Stimulated activated CD8-positive, alpha-beta memory T cell treated with anti-CD3 and anti-CD28 coated beads, Interleukin-2, amount 100 ng/mL, for 48 hours (primary cell): Measurements from ENCODE around the gene APEH.
A peak's percentile ranks its signal among the peaks of the same experiment; 100 is the strongest.
"Not testable (repeated sequence)": the region's sequence is repeated elsewhere in the genome, so short reads cannot be mapped to it uniquely, and the experiment has no call there.

ENCODE experiments used
- DNase-seq, 2 donors: peaks; one replicate each; pipeline ENCODE4 v3.0.0-alpha.2; 2020; ENCODE audit warnings: low read depth in 2 of 2

The APEH gene

DNA sequence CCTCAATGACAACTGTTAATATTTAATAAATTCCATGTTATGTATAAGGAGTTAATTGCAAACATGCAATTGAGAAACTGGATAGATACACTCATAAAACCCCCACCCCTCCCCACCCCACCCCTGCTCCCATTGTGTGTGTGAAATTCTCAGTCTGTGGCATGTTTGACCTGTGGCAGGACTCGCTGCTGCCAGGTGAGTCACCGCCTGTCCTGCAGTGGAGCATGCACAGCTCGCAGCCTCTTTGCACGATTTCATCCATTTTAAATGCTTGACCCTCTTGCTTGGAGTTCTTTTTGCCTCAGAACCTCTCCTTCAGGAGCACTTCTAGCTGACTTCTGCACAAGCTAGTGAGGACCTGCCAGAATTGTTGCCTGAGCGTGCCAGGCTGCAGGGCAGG, 5.3 kb upstream of the APEH start:
- no peak for DNase-seq

DNA sequence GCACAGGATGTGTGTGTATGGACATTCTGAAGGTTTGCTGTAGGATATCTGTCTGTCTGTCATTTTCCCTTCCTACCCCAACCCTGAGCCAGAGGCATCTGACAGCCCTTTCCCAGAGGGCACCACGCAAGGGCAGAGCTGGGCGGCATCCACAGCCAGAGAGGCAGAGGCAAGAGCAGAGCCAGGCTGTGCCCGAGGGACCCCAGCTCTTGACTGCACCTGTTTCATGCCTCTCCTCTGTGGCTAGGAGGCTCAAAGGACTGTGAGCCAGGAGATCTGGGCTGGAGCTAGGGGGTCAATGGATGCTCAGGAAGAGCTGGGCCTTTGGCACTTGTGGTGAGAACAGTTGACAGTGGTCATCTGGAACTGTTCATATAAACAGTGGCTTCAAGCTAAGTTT, 4.8 kb upstream of the APEH start:
- DNase-seq: no peak

DNA sequence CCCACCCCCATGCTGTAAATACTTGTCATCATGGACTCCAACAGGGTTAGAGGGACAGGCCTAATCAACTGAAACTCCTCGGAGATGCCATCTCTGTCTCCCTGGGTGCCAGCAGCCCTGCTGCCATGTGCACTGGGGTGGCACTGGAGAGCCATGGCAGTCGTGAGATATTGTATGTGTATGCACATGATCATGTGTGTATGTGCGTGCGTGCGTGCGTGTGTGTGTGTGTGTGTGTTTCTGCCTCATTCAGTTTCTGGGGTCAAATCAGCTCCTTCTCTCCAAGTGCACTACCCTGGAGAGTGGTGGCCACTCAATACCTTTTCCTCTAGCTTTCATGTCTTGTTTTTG, 3.2 kb upstream of the APEH start:
- DNase-seq: no peak

DNA sequence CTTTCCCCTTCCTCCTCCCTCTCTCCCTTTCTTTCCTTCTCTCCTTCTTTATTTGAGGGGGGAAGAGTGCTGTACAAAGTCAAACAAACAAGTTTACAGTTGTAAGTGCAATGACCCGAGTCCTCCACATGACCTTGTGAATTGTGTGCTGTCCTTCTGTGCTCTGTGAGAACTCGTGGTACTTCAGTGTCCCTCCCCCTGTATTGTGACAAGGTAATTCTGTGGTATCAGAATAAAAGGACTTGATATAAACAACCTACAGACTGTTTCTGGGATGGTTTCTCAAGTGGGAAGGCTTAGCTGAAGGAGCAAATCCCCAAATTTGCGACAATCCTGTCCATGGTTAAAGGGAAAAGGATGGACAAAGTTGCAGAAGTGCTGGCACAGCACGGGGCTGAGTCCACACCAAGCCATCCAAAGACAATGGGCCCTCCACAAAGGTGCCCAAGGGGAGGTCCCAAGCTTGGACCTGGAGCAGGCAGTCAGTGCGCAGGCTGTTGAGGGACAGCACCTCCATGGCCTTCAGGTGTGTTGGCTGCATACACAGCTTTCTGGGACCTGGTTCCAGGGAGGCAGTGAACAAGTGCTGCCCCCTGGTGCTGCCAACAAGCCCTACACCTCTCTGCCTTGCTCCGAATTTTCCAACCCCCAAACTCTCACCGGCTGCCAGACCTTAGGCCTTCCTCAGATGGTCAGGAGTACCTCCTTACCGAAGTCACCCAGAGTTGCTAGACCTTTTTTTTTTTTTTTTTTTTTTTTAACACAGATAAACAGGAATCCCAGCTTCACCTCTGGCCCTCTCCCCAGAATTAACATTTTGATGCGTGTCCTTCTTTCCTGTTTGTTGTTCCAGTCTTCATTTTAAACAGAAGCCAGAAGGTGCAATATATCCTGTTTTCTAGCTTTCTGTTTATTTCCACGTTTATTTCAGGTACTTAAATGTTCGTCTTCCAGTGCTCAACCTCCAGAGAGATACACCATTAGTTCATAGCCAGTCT, 2.6 kb upstream of the APEH start:
- DNase-seq: peak; percentile 51 to 69

DNA sequence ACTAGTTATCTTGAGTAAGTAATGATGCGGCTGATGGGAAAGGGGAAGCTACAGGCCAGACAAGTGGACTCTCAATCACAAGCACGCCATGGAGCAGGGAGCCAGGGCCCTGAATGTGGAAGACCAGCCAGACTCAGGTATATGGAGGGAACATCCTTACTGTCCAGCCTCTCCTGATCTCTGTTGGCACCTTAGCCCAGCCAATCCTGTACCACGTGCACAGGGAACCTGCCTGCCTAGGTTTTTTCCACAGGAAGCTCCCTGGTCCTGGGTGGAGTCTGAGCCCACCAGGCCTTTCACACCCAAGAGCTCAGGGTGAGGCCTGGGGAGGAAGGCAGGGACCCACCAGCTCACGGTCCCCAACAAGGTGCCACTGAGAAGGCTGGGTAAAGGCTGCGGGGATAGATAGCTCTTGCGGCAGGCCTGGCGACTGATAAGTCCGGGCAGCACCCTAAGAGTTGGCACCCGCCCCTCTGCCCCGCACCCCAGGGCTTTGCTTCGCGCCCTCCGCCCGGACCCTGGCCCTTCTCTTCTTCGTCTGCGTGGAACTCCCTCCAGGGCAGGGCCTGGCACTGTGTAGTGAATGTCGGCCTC, 933 bp upstream of the APEH start:
- DNase-seq: peak in 1 of 2 donors; percentile 15

DNA sequence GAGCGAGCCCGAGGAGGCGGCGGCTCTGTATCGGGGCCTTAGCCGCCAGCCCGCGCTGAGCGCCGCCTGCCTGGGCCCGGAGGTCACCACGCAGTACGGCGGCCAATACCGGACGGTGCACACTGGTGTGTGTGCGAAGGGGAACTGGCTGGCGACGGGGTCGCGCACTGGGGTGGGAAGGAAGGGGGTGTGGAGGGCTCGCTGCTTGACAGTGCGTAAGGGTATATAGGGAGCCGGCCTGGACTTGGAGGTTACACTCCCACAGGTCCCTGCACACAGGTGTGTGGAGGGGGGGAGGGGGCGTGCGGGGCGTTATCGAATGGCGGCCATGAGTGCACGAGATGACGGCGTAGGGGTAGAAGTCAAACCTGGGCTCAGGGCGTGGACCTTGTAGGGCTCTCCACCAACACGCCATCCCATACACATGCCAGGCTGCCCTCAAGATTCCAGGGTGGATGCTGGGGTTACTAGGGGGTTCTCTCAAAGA, 389 bp downstream of the APEH start:
- peak; percentile 18 to 26 for DNase-seq

DNA sequence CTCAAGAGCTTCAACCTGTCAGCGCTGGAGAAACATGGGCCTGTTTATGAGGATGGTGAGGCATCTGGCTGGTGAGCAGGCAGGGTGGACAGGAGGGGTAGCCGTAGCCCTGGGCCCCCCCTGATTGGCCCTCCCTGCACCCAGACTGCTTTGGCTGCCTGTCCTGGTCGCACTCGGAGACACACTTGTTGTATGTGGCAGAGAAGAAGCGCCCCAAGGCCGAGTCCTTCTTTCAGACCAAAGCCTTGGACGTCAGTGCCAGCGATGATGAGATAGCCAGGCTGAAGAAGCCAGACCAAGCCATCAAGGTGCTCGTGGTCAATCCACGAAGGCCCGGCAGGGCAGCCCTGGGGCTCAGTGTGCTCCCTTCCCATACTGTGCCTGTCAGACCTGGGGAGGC, 1.8 kb downstream of the APEH start:
- no peak for DNase-seq

DNA sequence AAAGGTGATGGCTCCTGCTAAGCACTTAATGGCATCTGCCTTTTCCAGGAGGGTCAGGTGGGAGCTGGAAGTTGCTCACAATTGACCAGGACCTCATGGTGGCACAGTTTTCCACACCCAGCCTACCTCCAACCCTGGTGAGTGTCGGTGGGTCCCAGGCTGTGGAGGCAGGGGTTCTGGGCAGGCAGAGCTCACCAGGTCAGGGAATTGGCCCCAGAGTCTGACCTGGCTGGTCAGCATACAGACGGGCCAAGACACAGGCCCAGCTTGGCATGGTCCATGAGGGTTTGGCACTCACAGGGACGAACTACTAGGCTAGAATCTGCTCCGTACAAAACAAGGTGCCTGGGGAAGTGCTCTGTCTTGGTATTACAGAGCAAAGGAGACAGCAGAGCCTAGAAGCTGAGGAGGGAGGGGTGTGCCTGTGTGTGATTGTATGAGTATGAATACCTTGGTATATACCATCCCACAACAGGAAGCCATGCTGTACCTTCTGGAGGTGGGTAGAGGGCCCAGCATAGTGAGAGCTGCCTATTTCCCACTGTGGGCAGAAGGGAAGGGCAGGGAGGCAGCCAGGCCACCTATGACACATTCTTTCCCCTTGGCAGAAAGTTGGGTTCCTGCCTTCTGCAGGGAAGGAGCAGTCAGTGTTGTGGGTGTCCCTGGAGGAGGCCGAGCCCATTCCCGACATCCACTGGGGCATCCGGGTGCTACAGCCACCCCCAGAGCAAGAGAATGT, 6.5 kb downstream of the APEH start:
- DNase-seq: no peak

DNA sequence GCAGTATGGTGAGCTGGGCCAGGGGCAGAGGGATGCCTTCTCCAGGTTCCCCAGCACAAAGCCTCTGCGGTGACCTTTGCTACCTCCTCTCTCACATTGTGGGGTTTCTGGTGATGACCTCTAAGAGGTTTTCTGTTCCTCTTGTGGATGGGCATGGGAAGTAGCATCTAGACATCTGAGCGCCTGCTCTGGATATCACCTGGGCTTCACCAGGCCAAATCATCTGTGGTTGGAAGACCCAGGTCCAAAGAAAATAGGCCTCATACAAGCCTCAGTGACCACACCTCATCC, 7.0 kb downstream of the APEH start:
- no peak for DNase-seq

DNA sequence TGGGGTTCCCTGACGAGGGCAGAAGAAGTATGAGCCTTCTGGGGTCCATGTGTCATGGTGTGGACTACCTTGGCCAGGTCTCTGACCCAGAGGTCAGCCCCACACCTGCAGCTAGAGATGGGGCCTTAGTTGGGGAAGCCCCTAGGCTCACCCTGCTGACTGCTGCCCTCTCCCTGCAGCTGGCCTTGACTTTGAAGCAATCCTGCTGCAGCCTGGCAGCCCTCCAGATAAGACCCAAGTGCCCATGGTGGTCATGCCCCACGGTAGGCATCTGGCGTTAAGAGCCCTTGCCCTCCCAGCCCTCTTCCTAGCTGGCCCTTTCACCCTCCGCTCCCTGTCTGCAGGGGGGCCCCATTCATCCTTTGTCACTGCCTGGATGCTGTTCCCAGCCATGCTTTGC, 7.4 kb downstream of the APEH start:
- no peak for DNase-seq

DNA sequence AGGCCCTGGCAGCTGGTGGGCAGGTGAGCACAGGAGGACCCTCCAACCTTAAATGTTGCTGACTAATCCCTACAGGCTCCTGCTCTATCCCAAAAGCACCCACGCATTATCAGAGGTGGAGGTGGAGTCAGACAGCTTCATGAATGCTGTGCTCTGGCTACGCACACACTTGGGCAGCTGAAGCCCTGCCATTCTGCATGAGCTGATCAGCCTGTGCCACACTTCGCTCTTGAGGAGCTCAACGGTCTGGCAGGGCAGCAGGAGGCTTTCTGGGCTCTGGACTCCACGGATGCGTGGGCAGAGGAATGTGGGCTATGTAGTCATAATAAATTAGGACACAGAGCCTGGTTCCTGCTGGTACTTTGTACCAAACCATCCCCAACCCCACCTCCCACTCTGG, 9.0 kb downstream of the APEH start:
- no peak for DNase-seq

DNA sequence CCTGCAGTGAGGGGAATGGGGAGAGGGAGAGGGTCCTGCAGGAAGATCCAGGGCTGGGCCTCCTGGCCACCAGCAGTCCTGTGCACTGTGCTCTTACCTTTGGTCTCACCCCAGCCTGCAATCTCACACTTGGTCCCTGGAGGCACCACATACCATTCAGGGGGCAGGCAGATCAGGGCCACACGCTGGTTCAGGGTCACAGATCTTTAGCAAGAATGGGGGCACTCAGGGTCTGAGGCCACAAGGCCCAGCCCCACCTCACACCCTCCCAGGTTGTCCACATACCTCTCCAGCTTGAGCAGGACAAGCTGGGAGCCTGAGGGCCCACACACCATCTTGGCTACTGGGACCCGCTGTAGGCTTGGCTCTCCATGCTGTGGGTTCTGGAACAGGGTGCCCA, 10.3 kb downstream of the APEH start:
- DNase-seq: not testable (repeated sequence)

DNA sequence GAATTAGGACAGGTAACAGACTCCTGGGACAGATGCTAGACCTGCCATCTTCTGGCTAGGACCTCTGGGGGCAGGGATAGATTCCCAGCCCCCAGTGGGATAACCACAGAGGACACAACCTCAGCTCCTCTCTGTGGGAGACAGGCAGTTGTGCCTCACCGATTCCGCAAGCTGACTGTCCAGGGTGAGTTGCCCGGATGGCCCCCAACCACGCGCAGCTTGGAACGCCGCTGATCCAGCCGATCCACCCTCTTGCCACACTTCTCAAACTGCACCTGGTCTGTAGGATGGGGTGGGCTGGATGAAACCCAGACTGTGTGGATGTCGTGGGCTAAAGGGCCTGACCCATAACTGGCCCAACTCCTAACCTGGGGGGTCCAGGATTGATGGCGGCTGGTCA, 11.0 kb downstream of the APEH start:
- not testable (repeated sequence) for DNase-seq

DNA sequence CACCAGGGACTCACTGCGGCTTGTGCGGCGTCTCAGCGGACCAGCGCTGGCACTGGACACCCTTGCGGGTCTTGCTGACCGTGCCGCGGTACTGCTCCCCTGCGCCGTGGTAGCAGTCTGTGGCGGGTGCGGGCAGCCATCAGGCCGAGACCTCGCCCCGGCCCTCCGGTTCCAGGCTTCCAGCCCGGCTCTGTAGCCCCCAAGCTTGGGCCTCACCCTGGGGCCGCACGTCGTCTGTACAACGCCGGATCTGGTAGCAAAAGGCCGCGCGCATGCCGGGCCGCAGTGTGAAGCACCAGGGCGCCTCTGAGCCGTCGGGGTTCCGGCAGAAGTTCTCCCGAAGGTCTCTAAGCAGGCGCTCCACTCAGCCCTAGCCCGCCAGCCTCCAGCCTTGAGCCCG, 11.7 kb downstream of the APEH start:
- not testable (repeated sequence) for DNase-seq

DNA sequence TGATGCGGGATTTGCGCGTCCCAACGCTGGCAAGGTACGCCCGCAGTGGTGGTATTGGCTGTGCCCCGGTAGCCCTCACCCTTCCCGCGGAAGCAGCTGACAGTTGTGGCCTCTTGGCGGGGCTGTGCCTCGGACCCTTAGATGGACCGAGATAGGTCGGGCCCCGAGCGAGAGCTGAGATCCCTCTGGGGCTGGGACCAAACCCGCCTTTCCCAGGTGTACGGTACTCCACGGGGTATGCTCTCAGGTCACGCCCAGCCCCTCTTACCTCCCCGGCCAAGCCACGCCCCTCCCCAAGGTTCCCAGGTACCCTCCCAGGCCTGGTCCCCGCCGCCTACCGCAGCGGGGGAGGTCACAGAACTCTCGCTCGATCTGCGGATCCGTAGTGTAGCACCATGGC, 12.2 kb downstream of the APEH start:
- not testable (repeated sequence) for DNase-seq

DNA sequence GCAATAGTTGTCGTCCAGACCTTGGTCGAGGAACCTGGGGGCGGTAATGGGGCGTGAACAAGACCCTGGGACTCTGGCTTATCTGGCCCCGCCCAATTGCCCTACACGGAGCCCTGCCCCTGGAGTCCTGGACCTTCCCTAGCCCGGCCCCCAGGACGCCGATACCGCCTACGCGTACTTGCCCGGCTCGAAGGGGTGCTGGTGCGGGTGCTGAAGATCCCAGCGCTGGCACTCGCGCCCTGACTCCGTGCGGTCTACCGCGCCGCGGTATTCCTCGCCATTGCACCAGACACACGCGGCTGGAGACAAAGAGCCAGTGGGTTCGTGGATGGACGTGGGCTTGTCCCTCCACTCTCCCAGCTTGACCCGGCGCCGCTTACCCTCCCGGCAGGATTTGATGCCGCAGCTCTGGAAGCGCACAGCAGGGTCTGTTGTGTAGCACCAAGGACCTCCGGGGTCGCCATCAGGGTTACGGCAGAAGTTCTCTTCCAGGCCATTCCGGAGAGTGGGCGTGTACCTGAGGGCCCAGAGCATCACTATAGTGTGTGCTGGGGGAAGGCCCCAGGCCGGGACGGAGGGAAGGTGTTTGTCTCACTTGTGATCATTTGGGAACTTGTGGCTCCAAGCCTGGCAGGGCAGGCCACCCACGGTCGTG, 12.7 kb downstream of the APEH start:
- DNase-seq: peak in 1 of 2 donors; percentile 56

DNA sequence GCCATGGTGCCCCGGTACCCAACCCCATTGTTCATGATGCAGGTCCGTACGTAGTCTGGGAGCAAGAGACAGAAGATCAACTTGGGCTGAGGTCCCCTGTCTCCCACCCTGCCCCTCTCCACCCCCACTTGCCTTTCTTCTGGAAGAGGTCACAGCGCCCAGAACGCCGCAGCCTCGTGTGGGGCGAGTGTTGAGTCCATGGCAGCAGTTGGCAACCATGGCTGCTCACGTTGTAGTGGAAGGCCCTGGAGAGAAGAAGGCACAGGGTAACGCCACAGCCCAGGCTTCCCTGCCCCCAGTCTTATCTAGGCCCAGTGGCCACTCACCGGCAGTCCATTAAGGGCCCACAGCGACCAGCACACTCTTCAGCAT, 13.3 kb downstream of the APEH start:
- DNase-seq: not testable (repeated sequence)

DNA sequence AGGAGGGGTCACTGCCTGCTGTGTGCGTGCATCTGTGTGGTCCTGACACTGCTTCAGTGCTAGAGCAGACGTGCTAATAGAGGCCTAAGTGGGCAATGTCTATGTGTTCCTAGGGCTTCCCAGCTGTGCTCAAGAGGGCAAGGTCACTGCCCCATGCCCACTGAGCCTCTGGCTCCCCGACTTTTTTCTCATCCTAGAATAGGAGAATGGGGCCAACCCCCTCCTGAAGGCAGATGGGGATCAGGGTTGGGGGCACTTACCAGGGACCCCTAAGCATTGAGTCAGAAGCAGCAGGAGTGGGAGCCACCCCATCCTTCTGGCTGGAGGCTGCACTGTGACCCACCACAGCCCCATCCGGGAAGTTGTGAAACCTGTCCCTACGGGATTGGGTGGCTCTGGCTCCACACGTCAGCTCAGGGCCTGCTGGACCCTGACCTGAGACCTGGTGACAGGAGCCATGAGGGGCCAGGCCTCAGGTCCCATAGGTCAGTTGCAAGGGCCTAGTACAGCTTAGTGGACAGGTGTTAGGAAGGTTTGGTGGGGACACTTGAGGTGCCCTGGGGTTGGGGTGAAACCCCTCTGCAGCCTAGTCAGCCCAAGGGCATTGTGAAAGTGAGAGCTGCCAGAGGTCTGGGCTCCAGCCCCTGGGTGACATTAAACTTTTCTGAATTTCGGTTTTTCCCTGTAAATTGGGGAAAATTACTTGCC, 14.3 kb downstream of the APEH start:
- DNase-seq: not testable (repeated sequence)

DNA sequence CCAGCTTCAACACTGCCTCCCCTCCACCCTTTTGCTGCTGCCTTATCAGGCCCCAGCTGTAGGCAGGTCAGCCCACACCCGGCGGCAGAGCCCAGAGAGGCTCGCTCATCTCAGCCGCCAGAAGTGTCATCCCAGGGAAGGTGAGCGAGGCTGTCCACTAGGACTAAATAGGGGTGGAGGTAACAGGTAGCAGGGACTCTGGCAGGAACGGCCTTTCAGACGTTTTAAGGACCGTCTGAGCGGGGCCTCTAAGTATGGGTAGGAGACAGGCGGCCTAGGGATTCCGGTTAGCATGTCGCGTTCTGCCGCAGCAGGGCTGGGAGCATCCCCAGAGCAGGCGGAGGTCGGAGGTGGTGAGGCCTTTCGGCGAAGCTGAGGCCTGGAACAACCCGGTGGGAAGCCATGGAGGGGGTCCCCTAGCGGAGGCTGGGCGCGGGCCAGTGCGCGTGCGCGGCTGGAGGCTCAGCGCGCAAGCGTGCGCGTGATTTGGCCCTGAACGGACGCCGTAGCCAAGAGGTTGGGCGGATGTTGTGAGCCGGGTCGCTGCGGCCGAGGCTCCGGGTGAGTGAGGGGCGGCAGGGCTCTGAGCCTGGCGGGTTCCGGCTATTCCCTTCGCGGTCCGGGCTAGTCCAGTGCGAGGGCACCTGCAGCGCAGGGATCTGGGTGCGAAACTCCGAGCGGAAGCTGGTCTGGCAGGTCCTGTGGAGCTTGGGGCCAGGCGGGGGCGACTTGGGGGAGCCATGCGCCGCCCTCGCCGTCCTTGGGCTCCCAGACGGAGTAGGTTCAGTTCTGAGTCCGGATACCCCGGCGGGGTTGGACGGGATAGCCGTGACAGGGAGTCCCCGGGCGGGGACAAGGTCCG, 15.1 kb downstream of the APEH start, which contains the start of the genes MST1 and RNF123:
Gene MST1 (minus strand): TSS at position 429 of the 862 bp plus-strand sequence. CDS start 783 bp downstream, outside the sequence.
Gene RNF123 (plus strand): TSS at position 512 of the 862 bp plus-strand sequence. CDS start 1,609 bp downstream, outside the sequence.
- peak; percentile 84 to 86 for DNase-seq
